Measurements from ENCODE around the gene LEPROT.

GRCh38 chr1:65469126-65469888 lies 48.8 kb downstream of the LEPROT start:
- TF ChIP-seq CTCF (IDR thresholded peaks at IDR 0.05; ENCODE audit: low read length) (no peak), EZH2 (IDR thresholded peaks at IDR 0.05; ENCODE audit: borderline replicate concordance, low read length) (no peak)
